Right atrium auricular region (tissue), 2 donors: ENCODE measurements around the gene KCNQ1. TPM values are rescaled to one million over a fixed set of nuclear protein-coding genes. Genes with fewer than 3 reads are reported as not detected.
A peak's percentile ranks its signal among the peaks of the same experiment; 100 is the strongest.

Experiments used
- DNase-seq: peaks from one replicate; pipeline ENCODE4 v3.0.0-alpha.2; 2019; ENCODE audit warnings: low spot score
- H3K27ac ChIP-seq, 2 donors: fragments of 200-600 bp; sonication (generic); 1 replicate in 1 of 2; 2 replicates in 1 of 2; pipeline ENCODE4 v1.5.1; 2016 to 2019
- H3K27me3 ChIP-seq, 2 donors: fragments of 200-600 bp; sonication (generic); one replicate each; pipeline versions ENCODE4 v1.5.1 to v1.6.0; 2017 to 2019
- H3K36me3 ChIP-seq: fragments of 200-600 bp; sonication (generic); one replicate; pipeline ENCODE4 v1.5.1; 2016
- H3K4me1 ChIP-seq, 2 donors: fragments of 200-600 bp; sonication (generic); one replicate each; pipeline versions ENCODE4 v1.5.1 to v1.6.0; 2017 to 2019
- H3K4me3 ChIP-seq, 2 donors: fragments of 200-600 bp; sonication (generic); 1 replicate in 1 of 2; 2 replicates in 1 of 2; pipeline ENCODE4 v1.5.1; 2017 to 2019; ENCODE audit warnings: mild to moderate bottlenecking in 1 of 2, moderate library complexity in 1 of 2
- H3K9me3 ChIP-seq, 2 donors: fragments of 200-600 bp; sonication (generic); one replicate each; pipeline ENCODE4 v1.5.1; 2019
- total RNA-seq, 2 donors: library from RNA; depleted of rRNA; stranded (reverse); fragments of >200 nt; gene quantifications; one replicate each; pipeline ENCODE4 v1.1.0, GENCODE V29; 2016
- TF ChIP-seq, protein P1 (sequence below), 2 donors: fragments of 200-600 bp; sonication (generic); IDR thresholded peaks; one replicate each; pipeline ENCODE4 v1.5.1; 2019; ENCODE audit warnings: antibody characterized with exemption in 2 of 2

KCNQ1 gene
- total RNA-seq, 2 donors from 2014 or later = 12.7 to 25.1 TPM

DNA sequence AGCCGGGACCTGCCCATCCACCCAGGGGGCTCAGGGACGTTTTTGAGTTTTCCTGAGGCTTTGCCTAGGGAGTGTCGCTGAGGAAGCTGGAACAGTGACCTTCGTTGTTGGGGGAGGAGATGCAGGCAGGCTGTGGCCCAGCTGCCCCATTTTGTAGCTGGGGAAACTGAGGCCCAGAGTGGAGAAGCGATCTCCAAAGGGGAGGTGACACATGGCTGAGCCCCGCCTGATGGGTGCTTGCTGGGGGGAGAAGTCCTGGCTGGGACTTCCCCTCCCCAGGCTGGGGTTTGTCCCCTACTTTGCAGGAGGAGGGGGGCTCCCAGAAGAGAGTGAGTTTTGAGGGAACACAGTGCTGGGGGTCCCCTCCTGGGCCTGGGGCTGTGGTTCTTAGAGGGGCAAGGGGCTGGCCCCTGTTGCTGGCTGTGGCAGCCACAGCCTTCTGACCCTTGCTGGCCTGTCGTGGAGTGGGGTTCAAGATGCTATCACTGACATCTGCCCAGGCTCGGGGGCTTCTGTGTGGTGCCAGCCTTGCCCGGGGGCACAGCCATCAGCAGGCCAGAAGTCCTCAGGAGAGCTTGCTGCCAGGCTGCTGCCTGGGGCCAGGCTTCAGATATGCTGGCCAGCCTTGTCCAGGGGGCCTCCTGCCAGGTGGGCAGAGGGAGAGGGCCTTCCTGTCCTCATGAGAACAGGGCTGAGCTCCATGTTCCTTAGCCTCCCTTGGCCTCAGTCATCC lies 21.4 kb downstream of the KCNQ1 start:
- no peaks in the 10 kb centered on the region for H3K36me3 ChIP-seq
- H3K27ac ChIP-seq = peak overlapping the region; percentile 85 to 96
- no peaks in the 10 kb centered on the region for H3K9me3 ChIP-seq
- H3K27me3 ChIP-seq = no peaks in the 10 kb centered on the region
- TF ChIP-seq, protein P1, sequence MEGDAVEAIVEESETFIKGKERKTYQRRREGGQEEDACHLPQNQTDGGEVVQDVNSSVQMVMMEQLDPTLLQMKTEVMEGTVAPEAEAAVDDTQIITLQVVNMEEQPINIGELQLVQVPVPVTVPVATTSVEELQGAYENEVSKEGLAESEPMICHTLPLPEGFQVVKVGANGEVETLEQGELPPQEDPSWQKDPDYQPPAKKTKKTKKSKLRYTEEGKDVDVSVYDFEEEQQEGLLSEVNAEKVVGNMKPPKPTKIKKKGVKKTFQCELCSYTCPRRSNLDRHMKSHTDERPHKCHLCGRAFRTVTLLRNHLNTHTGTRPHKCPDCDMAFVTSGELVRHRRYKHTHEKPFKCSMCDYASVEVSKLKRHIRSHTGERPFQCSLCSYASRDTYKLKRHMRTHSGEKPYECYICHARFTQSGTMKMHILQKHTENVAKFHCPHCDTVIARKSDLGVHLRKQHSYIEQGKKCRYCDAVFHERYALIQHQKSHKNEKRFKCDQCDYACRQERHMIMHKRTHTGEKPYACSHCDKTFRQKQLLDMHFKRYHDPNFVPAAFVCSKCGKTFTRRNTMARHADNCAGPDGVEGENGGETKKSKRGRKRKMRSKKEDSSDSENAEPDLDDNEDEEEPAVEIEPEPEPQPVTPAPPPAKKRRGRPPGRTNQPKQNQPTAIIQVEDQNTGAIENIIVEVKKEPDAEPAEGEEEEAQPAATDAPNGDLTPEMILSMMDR (IDR thresholded peaks at IDR 0.05) = no peak
- H3K4me1 ChIP-seq = peaks cover 0 to 58% of the 10 kb centered on the region in 2 donors
- peak; percentile 47 for DNase-seq
- no peak overlapping the region for H3K4me3 ChIP-seq

DNA sequence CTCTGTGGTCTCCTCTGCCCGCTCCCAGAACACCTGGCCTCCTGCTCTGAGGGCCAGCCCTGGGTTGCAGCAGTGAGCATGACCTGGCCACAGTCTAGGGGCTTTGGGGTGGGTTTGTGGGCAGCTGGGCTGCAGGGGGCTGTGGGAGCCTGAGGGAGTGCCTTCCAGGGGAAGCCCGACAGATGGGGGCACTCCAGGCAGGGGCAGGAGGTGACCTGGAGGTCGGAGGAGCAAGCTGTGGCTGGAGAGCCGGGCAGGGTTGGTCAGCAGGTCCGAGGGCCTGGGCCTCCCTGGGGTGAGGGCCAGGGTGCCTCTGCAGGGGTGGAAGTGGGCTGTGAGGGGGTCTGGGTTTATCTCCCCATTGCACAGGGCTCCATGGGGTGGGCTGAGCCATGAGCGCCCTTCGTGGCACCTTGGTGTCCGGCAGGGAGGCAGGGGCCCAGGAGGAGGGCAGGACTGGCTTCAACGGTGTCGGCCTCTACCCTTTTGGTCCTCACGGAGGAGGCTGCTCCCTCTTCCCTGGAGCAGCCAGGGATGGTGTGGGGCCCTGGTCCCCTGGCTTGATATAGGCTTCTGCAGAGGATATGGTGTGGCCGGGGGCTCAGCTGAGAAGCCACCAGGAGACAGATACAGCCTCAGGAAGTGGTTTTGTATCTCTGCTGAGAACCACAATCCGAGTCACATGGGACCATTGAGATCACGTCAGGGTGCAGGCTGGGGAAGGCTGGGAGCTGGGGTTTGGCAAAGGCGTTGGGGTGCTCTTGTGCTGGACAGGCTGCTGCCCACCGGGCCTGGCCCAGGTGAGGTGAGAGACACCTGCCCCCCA lies 22.3 kb downstream of the KCNQ1 start:
- Histone ChIP-seq H3K4me3 (no peak overlapping the region), H3K36me3 (no peaks in the 10 kb centered on the region), H3K4me1 (peaks cover 0 to 50% of the 10 kb centered on the region in 2 donors), H3K9me3 (no peaks in the 10 kb centered on the region), H3K27me3 (no peaks in the 10 kb centered on the region), H3K27ac (peak overlapping the region; percentile 85 to 96)
- TF ChIP-seq, protein P1 (IDR thresholded peaks at IDR 0.05) = no peak
- peak; percentile 53 for DNase-seq

DNA sequence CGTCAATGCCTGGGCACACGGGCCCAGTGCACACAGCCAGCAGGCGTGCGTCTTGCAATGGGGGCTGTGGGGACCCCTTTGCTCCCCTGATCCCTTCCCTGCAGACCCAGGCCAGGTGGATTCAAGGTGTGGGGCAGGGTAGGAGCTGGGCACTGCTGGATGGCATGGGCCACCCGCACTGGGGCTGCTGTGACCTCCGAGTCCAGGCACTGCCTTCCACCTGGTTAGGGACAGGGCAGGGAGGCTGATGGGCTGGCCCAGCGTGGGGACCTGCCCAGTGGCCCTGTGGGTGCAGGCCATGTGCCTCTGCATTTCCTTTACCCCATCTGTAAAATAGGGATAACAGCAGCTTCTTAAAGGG lies 22.9 kb downstream of the KCNQ1 start:
- Histone ChIP-seq H3K27me3 (no peaks in the 10 kb centered on the region), H3K27ac (peak overlapping the region in 1 of 2 donors; percentile 85), H3K36me3 (no peaks in the 10 kb centered on the region), H3K4me3 (no peak overlapping the region), H3K4me1 (peaks cover 0 to 44% of the 10 kb centered on the region in 2 donors), H3K9me3 (no peaks in the 10 kb centered on the region)
- TF ChIP-seq, protein P1 (IDR thresholded peaks at IDR 0.05) = no peak
- DNase-seq = peak; percentile 56

DNA sequence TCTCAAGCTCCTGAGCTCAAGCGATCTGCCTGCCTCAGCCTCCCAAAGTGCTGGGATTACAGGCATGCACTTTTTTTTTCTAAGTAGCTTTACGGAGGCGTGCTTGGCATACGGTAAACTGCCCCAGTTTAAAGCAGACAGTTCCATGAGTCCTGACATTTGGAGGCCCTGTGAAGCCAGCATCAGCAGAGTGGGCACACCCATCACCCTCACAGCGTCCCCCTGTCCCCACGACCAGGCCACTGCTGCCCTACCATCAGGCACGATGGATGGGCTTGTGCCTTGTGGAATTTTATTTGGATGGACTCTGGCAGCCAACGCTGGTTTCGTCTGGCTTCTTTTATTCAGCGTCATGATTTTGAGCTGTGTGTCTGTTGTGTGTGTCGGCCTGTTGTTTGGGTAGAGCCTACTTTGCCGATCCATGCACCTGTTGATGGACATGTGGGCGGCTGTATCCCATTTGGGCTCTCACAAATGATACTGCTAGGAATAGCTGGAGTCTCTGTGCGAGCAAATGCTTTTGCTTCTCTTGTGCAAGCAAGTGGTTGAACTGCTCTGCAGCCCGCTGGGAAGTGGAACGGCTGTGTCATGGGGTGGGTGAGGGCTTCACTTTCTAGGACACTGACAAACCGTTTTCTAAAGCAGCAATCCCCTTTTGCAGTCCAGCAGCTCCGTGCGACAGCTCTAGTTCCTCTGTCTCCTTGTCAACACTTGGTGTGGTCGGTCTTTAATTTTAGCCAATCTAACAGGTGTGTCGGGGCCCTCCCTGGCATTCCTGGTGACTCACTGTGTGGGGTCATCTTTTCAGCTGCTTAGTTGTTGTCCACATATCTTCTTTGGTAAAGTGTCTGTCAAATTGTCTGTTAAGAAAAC lies 23.8 kb downstream of the KCNQ1 start:
- H3K27ac ChIP-seq = no peak overlapping the region
- TF ChIP-seq, protein P1 (IDR thresholded peaks at IDR 0.05) = no peak
- no peaks in the 10 kb centered on the region for H3K9me3 ChIP-seq
- peaks cover 0 to 39% of the 10 kb centered on the region in 2 donors for H3K4me1 ChIP-seq
- DNase-seq = peak; percentile 42
- no peaks in the 10 kb centered on the region for H3K27me3 ChIP-seq
- H3K36me3 ChIP-seq = no peaks in the 10 kb centered on the region
- H3K4me3 ChIP-seq = no peak overlapping the region

DNA sequence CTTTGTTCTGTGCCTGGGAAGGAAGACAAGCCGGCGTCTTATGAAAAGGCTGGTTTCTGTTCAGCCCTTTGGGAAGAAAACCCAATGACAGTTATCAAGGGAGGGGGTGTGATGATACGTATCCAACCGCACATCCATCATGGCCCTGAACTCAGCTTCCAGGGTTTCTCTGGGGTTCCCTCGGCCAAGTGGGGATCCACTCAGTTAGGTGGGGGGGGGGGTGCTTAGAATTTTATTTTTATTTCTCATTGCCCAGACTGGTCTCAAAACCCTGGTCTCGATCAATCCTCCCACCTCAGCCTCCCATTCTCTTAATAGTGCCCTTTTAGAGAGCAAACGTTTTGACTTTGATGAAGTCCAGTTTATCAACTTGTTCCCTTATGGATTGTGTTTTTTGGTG lies 25.7 kb downstream of the KCNQ1 start:
- H3K27ac ChIP-seq = no peak overlapping the region
- H3K36me3 ChIP-seq = no peaks in the 10 kb centered on the region
- no peak for DNase-seq
- TF ChIP-seq, protein P1 (IDR thresholded peaks at IDR 0.05) = no peak
- H3K9me3 ChIP-seq = no peaks in the 10 kb centered on the region
- H3K4me1 ChIP-seq = peaks cover 0 to 32% of the 10 kb centered on the region in 2 donors
- no peak overlapping the region for H3K4me3 ChIP-seq
- H3K27me3 ChIP-seq = no peaks in the 10 kb centered on the region
